Measurements from ENCODE around the gene VAV2. TPM values are rescaled to one million over a fixed set of nuclear protein-coding genes. Genes with fewer than 3 reads are reported as not detected.
A peak's percentile ranks its signal among the peaks of the same experiment; 100 is the strongest.

The VAV2 gene
- polyA plus RNA-seq, 2 of the 4 experiments (the other 2 are of a cell fraction): 9.8 to 21.4 TPM

DNA sequence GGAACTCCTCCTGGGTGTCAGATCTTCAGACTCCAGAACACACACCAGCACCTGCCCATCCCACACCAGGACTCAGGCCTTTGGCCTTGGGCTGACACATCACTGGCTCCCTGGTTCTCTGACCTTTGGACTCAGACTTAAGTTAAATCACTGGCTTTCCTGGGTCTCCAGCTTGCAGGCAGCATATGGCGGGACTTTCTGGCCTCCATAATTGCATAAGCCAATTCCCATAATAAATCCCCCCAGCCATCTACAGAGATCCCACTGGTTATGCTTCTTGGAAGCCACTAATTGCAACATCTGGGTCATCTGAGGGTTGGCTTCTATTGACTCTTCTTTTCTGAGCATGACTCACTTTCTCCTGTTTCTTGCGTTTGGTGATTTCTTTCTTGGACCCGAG lies 173.7 kb downstream of the VAV2 start:
- Histone ChIP-seq H3K4me3 (no peak overlapping the region), H3K4me2 (no peak overlapping the region), H3K27ac (no peak overlapping the region), H3K4me1 (peaks cover 7% of the 10 kb centered on the region; the same call in 2 of the 3 replicates), H3K9me3 (no peaks in the 10 kb centered on the region)
- DNase-seq (ENCODE audit: low read depth in 1 of 2, low spot score in 1 of 2): peak in 1 of 2 experiments; percentile 12
- TF ChIP-seq FOXS1 (CRISPR knock-in tag; IDR thresholded peaks at IDR 0.05): no peak
- no peak for TF ChIP-seq FOSL2 (IDR thresholded peaks at IDR 0.05)
- TF ChIP-seq FOSL2 (CRISPR knock-in tag; IDR thresholded peaks at IDR 0.05): 0 out of 2 replicates have a peak, but pooled peaks have one; percentile 5
- ATAC-seq: no peak
- ChIA-PET CTCF (interaction anchor here (1.0 to 1.2 kb wide), 2 partner anchors 15 to 175 kb away, joined by 3 read pairs; no protein-coding TSS in a partner anchor), POLR2A (no interaction called here)
- FAIRE-seq: no peak
- 84% methylated on average over 3 of the region's 3 CpGs for WGBS (ENCODE audit: missing lambda C conversion rate)

DNA sequence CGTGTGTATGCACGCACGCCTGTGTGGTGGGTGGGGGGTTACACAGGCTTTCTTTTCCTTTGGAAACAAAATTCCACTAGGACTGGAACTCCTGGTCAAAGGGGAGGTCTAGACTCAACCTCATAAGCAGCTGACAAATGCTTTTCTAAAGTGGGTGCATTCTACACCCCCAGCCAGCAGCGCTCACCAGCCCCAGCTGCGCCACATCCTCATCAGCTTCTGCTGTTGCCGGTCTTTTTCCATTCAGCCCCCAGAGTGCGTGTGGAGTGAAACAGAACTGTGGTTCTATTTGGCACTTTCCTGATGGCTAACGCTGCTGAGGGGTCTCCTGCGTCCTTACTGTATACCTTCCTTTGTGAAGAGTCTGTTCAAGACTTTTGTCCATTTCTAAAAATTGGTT lies 176.3 kb downstream of the VAV2 start:
- no peak for ATAC-seq
- WGBS (ENCODE audit: missing lambda C conversion rate): 90% methylated on average over 9 of the region's 9 CpGs
- no peak for FAIRE-seq
- H3K9me3 ChIP-seq: no peaks in the 10 kb centered on the region
- no peak overlapping the region for H3K27ac ChIP-seq
- H3K4me3 ChIP-seq: no peak overlapping the region
- TF ChIP-seq NR3C1 (IDR thresholded peaks at IDR 0.05): no peak
- TF ChIP-seq, protein P1, sequence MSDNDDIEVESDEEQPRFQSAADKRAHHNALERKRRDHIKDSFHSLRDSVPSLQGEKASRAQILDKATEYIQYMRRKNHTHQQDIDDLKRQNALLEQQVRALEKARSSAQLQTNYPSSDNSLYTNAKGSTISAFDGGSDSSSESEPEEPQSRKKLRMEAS (IDR thresholded peaks at IDR 0.05): no peak
- TF ChIP-seq RNF2 (IDR thresholded peaks at IDR 0.05; ENCODE audit: borderline replicate concordance, low read depth): no peak
- TF ChIP-seq, protein P2, sequence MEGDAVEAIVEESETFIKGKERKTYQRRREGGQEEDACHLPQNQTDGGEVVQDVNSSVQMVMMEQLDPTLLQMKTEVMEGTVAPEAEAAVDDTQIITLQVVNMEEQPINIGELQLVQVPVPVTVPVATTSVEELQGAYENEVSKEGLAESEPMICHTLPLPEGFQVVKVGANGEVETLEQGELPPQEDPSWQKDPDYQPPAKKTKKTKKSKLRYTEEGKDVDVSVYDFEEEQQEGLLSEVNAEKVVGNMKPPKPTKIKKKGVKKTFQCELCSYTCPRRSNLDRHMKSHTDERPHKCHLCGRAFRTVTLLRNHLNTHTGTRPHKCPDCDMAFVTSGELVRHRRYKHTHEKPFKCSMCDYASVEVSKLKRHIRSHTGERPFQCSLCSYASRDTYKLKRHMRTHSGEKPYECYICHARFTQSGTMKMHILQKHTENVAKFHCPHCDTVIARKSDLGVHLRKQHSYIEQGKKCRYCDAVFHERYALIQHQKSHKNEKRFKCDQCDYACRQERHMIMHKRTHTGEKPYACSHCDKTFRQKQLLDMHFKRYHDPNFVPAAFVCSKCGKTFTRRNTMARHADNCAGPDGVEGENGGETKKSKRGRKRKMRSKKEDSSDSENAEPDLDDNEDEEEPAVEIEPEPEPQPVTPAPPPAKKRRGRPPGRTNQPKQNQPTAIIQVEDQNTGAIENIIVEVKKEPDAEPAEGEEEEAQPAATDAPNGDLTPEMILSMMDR (IDR thresholded peaks at IDR 0.05): no peak
- no peak for TF ChIP-seq MAZ (IDR thresholded peaks at IDR 0.05; ENCODE audit: borderline replicate concordance, low read depth, low read length)
- TF ChIP-seq RCOR1 (IDR thresholded peaks at IDR 0.05; ENCODE audit: low read depth, low read length): no peak
- no peak for TF ChIP-seq ZC3H11A (IDR thresholded peaks at IDR 0.05)
- TF ChIP-seq RARB (CRISPR knock-in tag; IDR thresholded peaks at IDR 0.05): no peak
- peaks cover 7% of the 10 kb centered on the region; the same call in 2 of the 3 replicates for H3K4me1 ChIP-seq
- DNase-seq (ENCODE audit: low read depth in 1 of 2, low spot score in 1 of 2): no peak
- CTCF ChIA-PET: interaction anchor here (1.0 to 3.1 kb wide), 5 partner anchors 10 to 178 kb away, joined by 3 to 9 read pairs (median 3); no protein-coding TSS in a partner anchor
- POLR2A ChIA-PET: no interaction called here
- H3K4me2 ChIP-seq: no peak overlapping the region

DNA sequence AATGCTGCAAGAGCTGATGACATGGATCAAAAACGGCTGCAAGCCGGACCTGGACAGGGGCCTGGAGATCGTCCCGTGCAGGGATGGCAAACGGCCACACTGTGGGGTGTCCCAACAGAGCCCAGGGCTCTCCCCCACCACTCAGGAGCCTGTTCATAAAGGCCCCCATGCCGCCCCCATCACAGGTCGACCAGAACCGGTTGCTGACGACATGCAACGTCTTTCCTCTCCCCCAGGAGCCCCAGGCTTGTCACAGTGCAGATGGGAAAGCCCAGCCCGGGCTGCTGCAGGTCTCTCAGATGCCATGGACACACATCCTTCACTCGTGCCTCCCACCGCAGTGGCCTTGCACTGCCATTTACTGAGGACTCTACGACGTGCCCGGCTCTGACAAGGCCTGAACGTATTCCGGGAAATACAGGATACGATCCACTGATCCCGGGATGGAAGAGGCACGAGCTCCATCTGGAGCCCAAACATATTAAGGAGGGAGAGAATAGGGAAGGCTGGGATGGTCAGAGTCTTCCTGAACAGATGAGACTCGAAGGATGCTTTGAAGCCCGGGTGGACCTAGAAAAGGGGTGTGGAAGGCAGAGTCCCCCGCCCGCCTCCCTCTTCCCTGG lies 177.4 kb downstream of the VAV2 start:
- Histone ChIP-seq H3K9me3 (no peaks in the 10 kb centered on the region), H3K4me1 (peaks cover 7% of the 10 kb centered on the region; the same call in 2 of the 3 replicates), H3K4me2 (no peak overlapping the region), H3K4me3 (no peak overlapping the region), H3K27ac (no peak overlapping the region)
- FAIRE-seq (no peak), ATAC-seq (no peak), DNase-seq (ENCODE audit: low read depth in 1 of 2, low spot score in 1 of 2) (no peak)
- TF ChIP-seq BCL3 (IDR thresholded peaks at IDR 0.05): no peak
- no peak for TF ChIP-seq ZSCAN20 (CRISPR knock-in tag; IDR thresholded peaks at IDR 0.05)
- no peak for TF ChIP-seq CBX8 (IDR thresholded peaks at IDR 0.05)
- TF ChIP-seq HOXB13 (CRISPR knock-in tag; IDR thresholded peaks at IDR 0.05; ENCODE audit: low read depth): no peak
- no peak for TF ChIP-seq RFX5 (IDR thresholded peaks at IDR 0.05)
- TF ChIP-seq RCOR1 (IDR thresholded peaks at IDR 0.05; ENCODE audit: low read depth, low read length): no peak
- TF ChIP-seq NFE2L2 (conservative IDR thresholded peaks at IDR 0.05; ENCODE audit: low read length): no peak
- no peak for TF ChIP-seq POLR2AphosphoS2 (conservative IDR thresholded peaks at IDR 0.05; ENCODE audit: low read length)
- TF ChIP-seq TP53 (CRISPR knock-in tag; IDR thresholded peaks at IDR 0.05): no peak
- no peak for TF ChIP-seq CHD2 (IDR thresholded peaks at IDR 0.05; ENCODE audit: low read length, partially characterized antibody)
- TF ChIP-seq TFCP2L1 (CRISPR knock-in tag; IDR thresholded peaks at IDR 0.05): no peak
- TF ChIP-seq MAFK (IDR thresholded peaks at IDR 0.05; ENCODE audit: partially characterized antibody): no peak
- 87% methylated on average over 23 of the region's 25 CpGs for WGBS (ENCODE audit: missing lambda C conversion rate)
- CTCF ChIA-PET: interaction anchor here (1.0 to 5.0 kb wide), 4 partner anchors 11 to 179 kb away, joined by 3 to 21 read pairs (median 6); no protein-coding TSS in a partner anchor
- POLR2A ChIA-PET: no interaction called here

Data from A549 (cell line).